Caco-2 (cell line): ENCODE data around the gene LYZL1. TPM values are rescaled to one million over a fixed set of nuclear protein-coding genes. Genes with fewer than 3 reads are reported as not detected.

Experiments
- BruUV-seq: library from RNA; stranded (reverse); fragments of 400-500 nt; replicated peaks from 2 replicates; lab custom pipeline; 2021; lab: Mats Ljungman, UMichigan
- CTCF ChIA-PET: fragments of 300-600 bp; sonication (Branson Sonifier 250); formaldehyde crosslinking; loops from one replicate; lab custom pipeline; 2022; ENCODE audit warnings: antibody characterized with exemption; lab: Charles Lee
- POLR2A ChIA-PET: fragments of 300-600 bp; sonication (Branson Sonifier 250); formaldehyde crosslinking; loops from one replicate; lab custom pipeline; 2022; ENCODE audit warnings: antibody characterized with exemption; lab: Charles Lee
- DNase-seq, 2 experiments: peaks; one replicate each; pipeline versions ENCODE4 v3.0.0 to v3.0.0-alpha.2; 2020 to 2022
- H3K27me3 ChIP-seq: replicated peaks from 2 replicates; pipeline ENCODE4 v1.6.0; 2011; ENCODE audit warnings: low read length; ENCODE audit not compliant: control insufficient read depth, insufficient read depth
- H3K36me3 ChIP-seq: 2 replicates; pipeline ENCODE4 v1.5.1; 2011; ENCODE audit warnings: low read length; ENCODE audit not compliant: control insufficient read depth, insufficient read depth
- H3K4me1 ChIP-seq: fragments of 250-450 bp; sonication (Bioruptor Pico); 2 replicates; pipeline ENCODE4 v1.5.1; 2020; ENCODE audit warnings: mild to moderate bottlenecking
- H3K4me3 ChIP-seq: 2 replicates; pipeline ENCODE4 v1.5.1; 2011; ENCODE audit warnings: low read depth, mild to moderate bottlenecking, control low read depth, low read length
- H3K9me3 ChIP-seq: fragments of 250-450 bp; sonication (Bioruptor Pico); 2 replicates; pipeline ENCODE4 v1.5.1; 2020; ENCODE audit warnings: mild to moderate bottlenecking, moderate library complexity
- H3K27ac Mint-ChIP-seq: one replicate; pipeline ENCODE4 v1.8.0; 2022; ENCODE audit warnings: mixed read lengths; ENCODE audit not compliant: unreplicated experiment
- H3K27me3 Mint-ChIP-seq: one replicate; pipeline ENCODE4 v1.8.0; 2022; ENCODE audit warnings: mixed read lengths; ENCODE audit not compliant: insufficient read depth, unreplicated experiment
- H3K36me3 Mint-ChIP-seq: one replicate; pipeline ENCODE4 v1.8.0; 2022; ENCODE audit warnings: mild to moderate bottlenecking, mixed read lengths; ENCODE audit not compliant: insufficient read depth, unreplicated experiment
- H3K4me1 Mint-ChIP-seq: one replicate; pipeline ENCODE4 v1.8.0; 2022; ENCODE audit warnings: low read depth, mixed read lengths; ENCODE audit not compliant: unreplicated experiment
- H3K4me3 Mint-ChIP-seq: one replicate; pipeline ENCODE4 v1.8.0; 2022; ENCODE audit warnings: mild to moderate bottlenecking, moderate library complexity, mixed read lengths; ENCODE audit not compliant: unreplicated experiment
- H3K9me3 Mint-ChIP-seq: one replicate; pipeline ENCODE4 v1.8.0; 2022; ENCODE audit warnings: mixed read lengths; ENCODE audit not compliant: unreplicated experiment
- CTCF ChIP-seq, 2 experiments: fragments of 200-600 bp in 1 of 2; IDR thresholded peaks; 1 replicate in 1 of 2; 2 replicates in 1 of 2; pipeline versions ENCODE4 v1.5.1 to v1.8.0; 2011 to 2022; ENCODE audit warnings: antibody characterized with exemption in 1 of 2, control low read depth in 1 of 2, inconsistent platforms in 1 of 2, low read depth in 1 of 2, low read length in 1 of 2, mild to moderate bottlenecking in 1 of 2, moderate library complexity in 1 of 2; ENCODE audit not compliant: insufficient read depth in 1 of 2, severe bottlenecking in 1 of 2, unreplicated experiment in 1 of 2
- intact Hi-C: fragments of 100-400 bp; cut with micrococcal nuclease; formaldehyde crosslinking; loops from one replicate; pipeline ENCODE4 v1.10.0; 2022; ENCODE audit not compliant: unreplicated experiment
- total RNA-seq: library from RNA; stranded (reverse); gene quantifications from 2 replicates; pipeline ENCODE4 v1.2.3, GENCODE V29; 2022

Gene LYZL1
- total RNA-seq, 1 experiment from 2014 or later = not detected

- ChIA-PET POLR2A (no interaction called here), CTCF (no interaction called here)
- TF ChIP-seq CTCF (IDR thresholded peaks at IDR 0.05; ENCODE audit: insufficient read depth in 1 of 2, low read depth in 1 of 2, low read length in 1 of 2, severe bottlenecking in 1 of 2, unreplicated experiment in 1 of 2) = no peak
- Histone ChIP-seq H3K27me3 (no peaks in the 10 kb centered on the region), H3K4me1 (no peaks in the 10 kb centered on the region), H3K4me3 (no peak overlapping the region), H3K36me3 (no peaks in the 10 kb centered on the region), H3K9me3 (no peaks in the 10 kb centered on the region)
- intact Hi-C loops = no loop called here
- Mint-ChIP-seq H3K27ac (no peak overlapping the region), H3K36me3 (no peaks in the 10 kb centered on the region), H3K4me3 (no peak overlapping the region), H3K4me1 (peaks cover 7% of the 10 kb centered on the region), H3K27me3 (no peaks in the 10 kb centered on the region), H3K9me3 (peaks cover 19% of the 10 kb centered on the region)
- no peak for DNase-seq
- BruUV-seq = no TSS peak
These were observed 20.9 kb upstream of the LYZL1 start for GRCh38 chr10:29268011-29268410.

- Histone ChIP-seq H3K4me3 (no peak overlapping the region), H3K36me3 (no peaks in the 10 kb centered on the region), H3K9me3 (no peaks in the 10 kb centered on the region), H3K27me3 (no peaks in the 10 kb centered on the region), H3K4me1 (no peaks in the 10 kb centered on the region)
- peaks cover 10% of the 10 kb centered on the region for H3K9me3 Mint-ChIP-seq
- no peak for TF ChIP-seq CTCF (IDR thresholded peaks at IDR 0.05; ENCODE audit: insufficient read depth in 1 of 2, low read depth in 1 of 2, low read length in 1 of 2, severe bottlenecking in 1 of 2, unreplicated experiment in 1 of 2)
- H3K27ac Mint-ChIP-seq = no peak overlapping the region
- BruUV-seq = no TSS peak
- H3K36me3 Mint-ChIP-seq = no peaks in the 10 kb centered on the region
- H3K27me3 Mint-ChIP-seq = no peaks in the 10 kb centered on the region
- no peak for DNase-seq
- no peak overlapping the region for H3K4me3 Mint-ChIP-seq
- POLR2A ChIA-PET = no interaction called here
- CTCF ChIA-PET = no interaction called here
- peaks cover 15% of the 10 kb centered on the region for H3K4me1 Mint-ChIP-seq
- intact Hi-C loops = no loop called here
These were observed 19.4 kb upstream of the LYZL1 start for GRCh38 chr10:29269486-29269885.

GRCh38 chr10:29270883-29271282, 18.0 kb upstream of the LYZL1 start:
- H3K9me3 ChIP-seq = no peaks in the 10 kb centered on the region
- intact Hi-C loops = no loop called here
- H3K4me1 ChIP-seq = no peaks in the 10 kb centered on the region
- no peak overlapping the region for H3K4me3 Mint-ChIP-seq
- BruUV-seq = no TSS peak
- no peak for DNase-seq
- H3K27ac Mint-ChIP-seq = no peak overlapping the region
- peaks cover 15% of the 10 kb centered on the region for H3K4me1 Mint-ChIP-seq
- H3K9me3 Mint-ChIP-seq = peaks cover 10% of the 10 kb centered on the region
- H3K4me3 ChIP-seq = no peak overlapping the region
- H3K27me3 ChIP-seq = no peaks in the 10 kb centered on the region
- H3K36me3 Mint-ChIP-seq = no peaks in the 10 kb centered on the region
- no peaks in the 10 kb centered on the region for H3K36me3 ChIP-seq
- H3K27me3 Mint-ChIP-seq = no peaks in the 10 kb centered on the region
- no peak for TF ChIP-seq CTCF (IDR thresholded peaks at IDR 0.05; ENCODE audit: insufficient read depth in 1 of 2, low read depth in 1 of 2, low read length in 1 of 2, severe bottlenecking in 1 of 2, unreplicated experiment in 1 of 2)
- POLR2A ChIA-PET = no interaction called here
- CTCF ChIA-PET = interaction anchor here (1.0 kb wide), 1 partner anchor 17 kb away, joined by 4 read pairs; no protein-coding TSS in a partner anchor
